ENCODE data around the gene COX4I2. TPM values are rescaled to one million over a fixed set of nuclear protein-coding genes. Genes with fewer than 3 reads are reported as not detected.
A peak's percentile ranks its signal among the peaks of the same experiment; 100 is the strongest.
"Not testable (repeated sequence)": the region's sequence is repeated elsewhere in the genome, so short reads cannot be mapped to it uniquely, and the experiment has no call there.

The COX4I2 gene
- total and polyA plus RNA-seq, 4 donors, result 0.30 to 5.4 (median 0.62) TPM; not detected in 1

- H3K4me3 ChIP-seq (ENCODE audit: low read depth, low read length), result no peak overlapping the region
- WGBS (ENCODE audit: insufficient coverage), result 68% methylated on average over 3 of the region's 8 CpGs
These were observed 7.0 kb downstream of the COX4I2 start for GRCh38 chr20:31644701-31645100.

GRCh38 chr20:31648104-31648503, 10.4 kb downstream of the COX4I2 start:
- 61% methylated on average over 3 of the region's 3 CpGs for WGBS (ENCODE audit: insufficient coverage)

More at GRCh38 chr20:31644701-31645100, 7.0 kb downstream of the COX4I2 start:
- no peaks in the 10 kb centered on the region for H3K4me1 ChIP-seq (ENCODE audit: control insufficient read depth, insufficient read depth, low read length)
- no peaks in the 10 kb centered on the region for H3K27me3 ChIP-seq (ENCODE audit: control insufficient read depth, insufficient read depth, low read length)
- H3K9me3 ChIP-seq (ENCODE audit: control insufficient read depth, insufficient read depth, low read length), result no peaks in the 10 kb centered on the region
- H3K27ac ChIP-seq (ENCODE audit: low read depth, low read length), result no peak overlapping the region
- H3K36me3 ChIP-seq (ENCODE audit: control insufficient read depth, insufficient read depth, low read length), result no peaks in the 10 kb centered on the region
- no peak for DNase-seq (ENCODE audit: low read depth in 4 of 6, low spot score in 6 of 6)

GRCh38 chr20:31652917-31653396, 15.2 kb downstream of the COX4I2 start:
- Histone ChIP-seq H3K9me3 (ENCODE audit: control insufficient read depth, insufficient read depth, low read length) (no peaks in the 10 kb centered on the region), H3K27ac (ENCODE audit: low read depth, low read length) (no peak overlapping the region), H3K4me1 (ENCODE audit: control insufficient read depth, insufficient read depth, low read length) (no peaks in the 10 kb centered on the region), H3K27me3 (ENCODE audit: control insufficient read depth, insufficient read depth, low read length) (no peaks in the 10 kb centered on the region), H3K36me3 (ENCODE audit: control insufficient read depth, insufficient read depth, low read length) (no peaks in the 10 kb centered on the region), H3K4me3 (ENCODE audit: low read depth, low read length) (no peak overlapping the region)
- peak in 2 of 6 donors; percentile 80 to 83 for DNase-seq (ENCODE audit: low read depth in 4 of 6, low spot score in 6 of 6)
- WGBS (ENCODE audit: insufficient coverage), result 20% methylated on average over 2 of the region's 5 CpGs

More at GRCh38 chr20:31648104-31648503, 10.4 kb downstream of the COX4I2 start:
- H3K27ac ChIP-seq (ENCODE audit: low read depth, low read length); H3K27me3 ChIP-seq (ENCODE audit: control insufficient read depth, insufficient read depth, low read length); H3K4me1 ChIP-seq (ENCODE audit: control insufficient read depth, insufficient read depth, low read length); DNase-seq (ENCODE audit: low read depth in 4 of 6, low spot score in 6 of 6); H3K36me3 ChIP-seq (ENCODE audit: control insufficient read depth, insufficient read depth, low read length); H3K4me3 ChIP-seq (ENCODE audit: low read depth, low read length); H3K9me3 ChIP-seq (ENCODE audit: control insufficient read depth, insufficient read depth, low read length): not testable (repeated sequence)

- no peaks in the 10 kb centered on the region for H3K36me3 ChIP-seq (ENCODE audit: control insufficient read depth, insufficient read depth, low read length)
- H3K4me1 ChIP-seq (ENCODE audit: control insufficient read depth, insufficient read depth, low read length), result no peaks in the 10 kb centered on the region
- H3K9me3 ChIP-seq (ENCODE audit: control insufficient read depth, insufficient read depth, low read length), result no peaks in the 10 kb centered on the region
- H3K27ac ChIP-seq (ENCODE audit: low read depth, low read length), result no peak overlapping the region
- no peaks in the 10 kb centered on the region for H3K27me3 ChIP-seq (ENCODE audit: control insufficient read depth, insufficient read depth, low read length)
- peak in 1 of 6 donors; percentile 62 for DNase-seq (ENCODE audit: low read depth in 4 of 6, low spot score in 6 of 6)
- H3K4me3 ChIP-seq (ENCODE audit: low read depth, low read length), result no peak overlapping the region
- WGBS (ENCODE audit: insufficient coverage), result 83% methylated on average over 3 of the region's 5 CpGs
These were observed 15.8 kb downstream of the COX4I2 start for GRCh38 chr20:31653561-31653960.

- WGBS (ENCODE audit: insufficient coverage), result 50% methylated on average over 2 of the region's 5 CpGs
- Histone ChIP-seq H3K4me1 (ENCODE audit: control insufficient read depth, insufficient read depth, low read length) (no peaks in the 10 kb centered on the region), H3K9me3 (ENCODE audit: control insufficient read depth, insufficient read depth, low read length) (no peaks in the 10 kb centered on the region), H3K27me3 (ENCODE audit: control insufficient read depth, insufficient read depth, low read length) (no peaks in the 10 kb centered on the region), H3K4me3 (ENCODE audit: low read depth, low read length) (no peak overlapping the region), H3K36me3 (ENCODE audit: control insufficient read depth, insufficient read depth, low read length) (no peaks in the 10 kb centered on the region), H3K27ac (ENCODE audit: low read depth, low read length) (no peak overlapping the region)
- DNase-seq (ENCODE audit: low read depth in 4 of 6, low spot score in 6 of 6), result no peak
These were observed 16.8 kb downstream of the COX4I2 start for GRCh38 chr20:31654534-31654933.

GRCh38 chr20:31661625-31662371, 24.1 kb downstream of the COX4I2 start:
- DNase-seq (ENCODE audit: low read depth in 4 of 6, low spot score in 6 of 6), result peak in 4 of 6 donors; percentile 47 to 89 (median 71)
- peak overlapping the region; percentile 79 for H3K27ac ChIP-seq (ENCODE audit: low read depth, low read length)
- 9% methylated on average over 27 of the region's 31 CpGs for WGBS (ENCODE audit: insufficient coverage)

GRCh38 chr20:31662372-31662854, 24.7 kb downstream of the COX4I2 start:
- Histone ChIP-seq H3K4me3 (ENCODE audit: low read depth, low read length) (no peak overlapping the region), H3K4me1 (ENCODE audit: control insufficient read depth, insufficient read depth, low read length) (peaks cover 31% of the 10 kb centered on the region), H3K9me3 (ENCODE audit: control insufficient read depth, insufficient read depth, low read length) (no peaks in the 10 kb centered on the region), H3K36me3 (ENCODE audit: control insufficient read depth, insufficient read depth, low read length) (peaks cover 30% of the 10 kb centered on the region), H3K27ac (ENCODE audit: low read depth, low read length) (peak overlapping the region; percentile 79), H3K27me3 (ENCODE audit: control insufficient read depth, insufficient read depth, low read length) (no peaks in the 10 kb centered on the region)
- DNase-seq (ENCODE audit: low read depth in 4 of 6, low spot score in 6 of 6), result no peak
- WGBS (ENCODE audit: insufficient coverage), result 63% methylated on average over 6 of the region's 6 CpGs

More at GRCh38 chr20:31661625-31662371, 24.1 kb downstream of the COX4I2 start:
- Histone ChIP-seq H3K27me3 (ENCODE audit: control insufficient read depth, insufficient read depth, low read length) (no peaks in the 10 kb centered on the region), H3K4me1 (ENCODE audit: control insufficient read depth, insufficient read depth, low read length) (peaks cover 31% of the 10 kb centered on the region), H3K9me3 (ENCODE audit: control insufficient read depth, insufficient read depth, low read length) (no peaks in the 10 kb centered on the region), H3K4me3 (ENCODE audit: low read depth, low read length) (peak overlapping the region; percentile 38), H3K36me3 (ENCODE audit: control insufficient read depth, insufficient read depth, low read length) (peaks cover 28% of the 10 kb centered on the region)

- H3K4me3 ChIP-seq (ENCODE audit: low read depth, low read length), result no peak overlapping the region
- no peak for DNase-seq (ENCODE audit: low read depth in 4 of 6, low spot score in 6 of 6)
- H3K9me3 ChIP-seq (ENCODE audit: control insufficient read depth, insufficient read depth, low read length), result no peaks in the 10 kb centered on the region
- H3K27me3 ChIP-seq (ENCODE audit: control insufficient read depth, insufficient read depth, low read length), result no peaks in the 10 kb centered on the region
- 80% methylated on average over 1 of the region's 2 CpGs for WGBS (ENCODE audit: insufficient coverage)
- no peak overlapping the region for H3K27ac ChIP-seq (ENCODE audit: low read depth, low read length)
- H3K36me3 ChIP-seq (ENCODE audit: control insufficient read depth, insufficient read depth, low read length), result peaks cover 30% of the 10 kb centered on the region
- H3K4me1 ChIP-seq (ENCODE audit: control insufficient read depth, insufficient read depth, low read length), result peaks cover 37% of the 10 kb centered on the region
These were observed 25.8 kb downstream of the COX4I2 start for GRCh38 chr20:31663524-31663837.

- Histone ChIP-seq H3K4me3 (ENCODE audit: low read depth, low read length) (no peak overlapping the region), H3K27me3 (ENCODE audit: control insufficient read depth, insufficient read depth, low read length) (no peaks in the 10 kb centered on the region), H3K9me3 (ENCODE audit: control insufficient read depth, insufficient read depth, low read length) (no peaks in the 10 kb centered on the region), H3K27ac (ENCODE audit: low read depth, low read length) (no peak overlapping the region), H3K4me1 (ENCODE audit: control insufficient read depth, insufficient read depth, low read length) (peaks cover 39% of the 10 kb centered on the region), H3K36me3 (ENCODE audit: control insufficient read depth, insufficient read depth, low read length) (peaks cover 33% of the 10 kb centered on the region)
- WGBS (ENCODE audit: insufficient coverage), result 27% methylated on average over 6 of the region's 11 CpGs
- no peak for DNase-seq (ENCODE audit: low read depth in 4 of 6, low spot score in 6 of 6)
These were observed 26.4 kb downstream of the COX4I2 start for GRCh38 chr20:31663838-31664695.

All from spinal cord (tissue), 10 donors.